Fibroblast of lung (primary cell): Measurements from ENCODE around the gene CELSR2.

Experiments
- CTCF ChIP-seq, 2 donors: IDR thresholded peaks in 1 of 2; conservative IDR thresholded peaks in 1 of 2; 1 replicate in 1 of 2; 2 replicates in 1 of 2; pipeline ENCODE4 v1.5.1; 2011 to 2012; ENCODE audit warnings: low read length in 2 of 2, control low read depth in 1 of 2, inconsistent platforms in 1 of 2, low read depth in 1 of 2, mild to moderate bottlenecking in 1 of 2
- EZH2 ChIP-seq: IDR thresholded peaks from 2 replicates; pipeline ENCODE4 v1.5.1; 2012; ENCODE audit warnings: low read length, control low read depth, mild to moderate bottlenecking; ENCODE audit errors: missing control alignments

GRCh38 chr1:109312246-109312645 lies 62.9 kb downstream of the CELSR2 start:
- TF ChIP-seq CTCF (conservative IDR thresholded peaks at IDR 0.05 in 1 of 2, IDR thresholded peaks at IDR 0.05 in 1 of 2; ENCODE audit: low read depth in 1 of 2, low read length in 2 of 2) (no peak), EZH2 (no peak)
